ENCODE data around the gene MSRB2.

Gene MSRB2

GRCh38 chr10:23111517-23112286 lies 16.3 kb downstream of the MSRB2 start:
- DNase-seq (ENCODE audit: low read depth in 2 of 2) = no peak

GRCh38 chr10:23114228-23114850 lies 19.0 kb downstream of the MSRB2 start:
- no peak for DNase-seq (ENCODE audit: low read depth in 2 of 2)

- DNase-seq (ENCODE audit: low read depth in 2 of 2) = no peak
Observed at GRCh38 chr10:23116486-23117205, 21.3 kb downstream of the MSRB2 start.

GRCh38 chr10:23120001-23120934 lies 24.9 kb downstream of the MSRB2 start:
- no peak for DNase-seq (ENCODE audit: low read depth in 2 of 2)

- no peak for DNase-seq (ENCODE audit: low read depth in 2 of 2)
Observed at GRCh38 chr10:23121135-23121534, 25.8 kb downstream of the MSRB2 start.

GRCh38 chr10:23136462-23136861 lies 41.1 kb downstream of the MSRB2 start:
- DNase-seq (ENCODE audit: low read depth in 2 of 2) = no peak

GRCh38 chr10:23139677-23140076 lies 44.3 kb downstream of the MSRB2 start:
- no peak for DNase-seq (ENCODE audit: low read depth in 2 of 2)

GRCh38 chr10:23141995-23142394 lies 46.6 kb downstream of the MSRB2 start:
- DNase-seq (ENCODE audit: low read depth in 2 of 2) = no peak

GRCh38 chr10:23146258-23146657 lies 50.9 kb downstream of the MSRB2 start:
- no peak for DNase-seq (ENCODE audit: low read depth in 2 of 2)

- no peak for DNase-seq (ENCODE audit: low read depth in 2 of 2)
Observed at GRCh38 chr10:23147035-23147434, 51.7 kb downstream of the MSRB2 start.

GRCh38 chr10:23148214-23148613 lies 52.8 kb downstream of the MSRB2 start:
- DNase-seq (ENCODE audit: low read depth in 2 of 2) = no peak

- DNase-seq (ENCODE audit: low read depth in 2 of 2) = no peak
Observed at GRCh38 chr10:23150091-23150490, 54.7 kb downstream of the MSRB2 start.

GRCh38 chr10:23150610-23151009 lies 55.2 kb downstream of the MSRB2 start:
- DNase-seq (ENCODE audit: low read depth in 2 of 2) = no peak

GRCh38 chr10:23151071-23151470 lies 55.7 kb downstream of the MSRB2 start:
- no peak for DNase-seq (ENCODE audit: low read depth in 2 of 2)

- DNase-seq (ENCODE audit: low read depth in 2 of 2) = no peak
Observed at GRCh38 chr10:23155169-23155568, 59.8 kb downstream of the MSRB2 start.

GRCh38 chr10:23156447-23157150 lies 61.2 kb downstream of the MSRB2 start:
- DNase-seq (ENCODE audit: low read depth in 2 of 2) = no peak

- no peak for DNase-seq (ENCODE audit: low read depth in 2 of 2)
Observed at GRCh38 chr10:23157239-23157681, 61.9 kb downstream of the MSRB2 start.

- DNase-seq (ENCODE audit: low read depth in 2 of 2) = no peak
Observed at GRCh38 chr10:23157691-23158369, 62.5 kb downstream of the MSRB2 start.

GRCh38 chr10:23158370-23158769 lies 63.0 kb downstream of the MSRB2 start:
- DNase-seq (ENCODE audit: low read depth in 2 of 2) = no peak

GRCh38 chr10:23171232-23171876 lies 76.0 kb downstream of the MSRB2 start:
- no peak for DNase-seq (ENCODE audit: low read depth in 2 of 2)

Measured in stimulated activated CD4-positive, alpha-beta T cell treated with anti-CD3 and anti-CD28 coated beads, Interleukin-4, amount 100 ng/mL, for 48 hours (primary cell).